Measurements from ENCODE around the gene ANTXRL. TPM values are rescaled to one million over a fixed set of nuclear protein-coding genes. Genes with fewer than 3 reads are reported as not detected.

Gene ANTXRL
- total and polyA plus RNA-seq, 2 experiments from 2014 or later = not detected

GRCh38 chr10:46251857-46252847, 34.6 kb upstream of the ANTXRL start:
- Histone ChIP-seq H3K4me3 (no peak overlapping the region), H3K27me3 (ENCODE audit: insufficient read depth) (no peaks in the 10 kb centered on the region), H3K4me1 (ENCODE audit: insufficient read depth) (no peaks in the 10 kb centered on the region), H3K4me2 (no peak overlapping the region), H3F3A (replicated peaks; ENCODE audit: low read depth) (no peaks in the 10 kb centered on the region), H3K79me2 (replicated peaks; ENCODE audit: insufficient read depth) (no peaks in the 10 kb centered on the region), H3K9me2 (ENCODE audit: insufficient read depth) (no peaks in the 10 kb centered on the region), H3K27ac (ENCODE audit: low read depth) (no peak overlapping the region), H4K20me1 (replicated peaks; ENCODE audit: insufficient read depth) (no peaks in the 10 kb centered on the region), H2AFZ (no peak overlapping the region), H3K36me3 (ENCODE audit: insufficient read depth) (no peaks in the 10 kb centered on the region)
- Mint-ChIP-seq H3K4me1 (peaks cover 3% of the 10 kb centered on the region), H3K27me3 (ENCODE audit: insufficient read depth, low read depth, poor library complexity) (peaks cover 9% of the 10 kb centered on the region), H3K36me3 (ENCODE audit: low read depth) (no peaks in the 10 kb centered on the region), H3K4me3 (no peak overlapping the region), H3K9me3 (no peaks in the 10 kb centered on the region), H3K27ac (no peak overlapping the region)
- ATAC-seq (no peak), DNase-seq (ENCODE audit: low spot score) (no peak)
- TF ChIP-seq ETS1 (IDR thresholded peaks at IDR 0.05) (no peak), POLR2AphosphoS5 (IDR thresholded peaks at IDR 0.05; ENCODE audit: low read depth) (no peak), STAT1 (IDR thresholded peaks at IDR 0.05; ENCODE audit: unreplicated experiment) (no peak), EZH2 (IDR thresholded peaks at IDR 0.05; ENCODE audit: low read depth, unreplicated experiment) (no peak), ZNF114 (CRISPR knock-in tag; IDR thresholded peaks at IDR 0.05) (no peak), NANOG (IDR thresholded peaks at IDR 0.05; ENCODE audit: borderline replicate concordance) (no peak), CREB1 (CRISPR knock-in tag; IDR thresholded peaks at IDR 0.05; ENCODE audit: low read depth) (no peak), ZNF331 (CRISPR knock-in tag; IDR thresholded peaks at IDR 0.05; ENCODE audit: low read depth) (no peak), EZH2phosphoT487 (IDR thresholded peaks at IDR 0.05; ENCODE audit: unreplicated experiment) (no peak), JUNB (IDR thresholded peaks at IDR 0.05; ENCODE audit: unreplicated experiment) (no peak)
- TF ChIP-seq, protein P1, sequence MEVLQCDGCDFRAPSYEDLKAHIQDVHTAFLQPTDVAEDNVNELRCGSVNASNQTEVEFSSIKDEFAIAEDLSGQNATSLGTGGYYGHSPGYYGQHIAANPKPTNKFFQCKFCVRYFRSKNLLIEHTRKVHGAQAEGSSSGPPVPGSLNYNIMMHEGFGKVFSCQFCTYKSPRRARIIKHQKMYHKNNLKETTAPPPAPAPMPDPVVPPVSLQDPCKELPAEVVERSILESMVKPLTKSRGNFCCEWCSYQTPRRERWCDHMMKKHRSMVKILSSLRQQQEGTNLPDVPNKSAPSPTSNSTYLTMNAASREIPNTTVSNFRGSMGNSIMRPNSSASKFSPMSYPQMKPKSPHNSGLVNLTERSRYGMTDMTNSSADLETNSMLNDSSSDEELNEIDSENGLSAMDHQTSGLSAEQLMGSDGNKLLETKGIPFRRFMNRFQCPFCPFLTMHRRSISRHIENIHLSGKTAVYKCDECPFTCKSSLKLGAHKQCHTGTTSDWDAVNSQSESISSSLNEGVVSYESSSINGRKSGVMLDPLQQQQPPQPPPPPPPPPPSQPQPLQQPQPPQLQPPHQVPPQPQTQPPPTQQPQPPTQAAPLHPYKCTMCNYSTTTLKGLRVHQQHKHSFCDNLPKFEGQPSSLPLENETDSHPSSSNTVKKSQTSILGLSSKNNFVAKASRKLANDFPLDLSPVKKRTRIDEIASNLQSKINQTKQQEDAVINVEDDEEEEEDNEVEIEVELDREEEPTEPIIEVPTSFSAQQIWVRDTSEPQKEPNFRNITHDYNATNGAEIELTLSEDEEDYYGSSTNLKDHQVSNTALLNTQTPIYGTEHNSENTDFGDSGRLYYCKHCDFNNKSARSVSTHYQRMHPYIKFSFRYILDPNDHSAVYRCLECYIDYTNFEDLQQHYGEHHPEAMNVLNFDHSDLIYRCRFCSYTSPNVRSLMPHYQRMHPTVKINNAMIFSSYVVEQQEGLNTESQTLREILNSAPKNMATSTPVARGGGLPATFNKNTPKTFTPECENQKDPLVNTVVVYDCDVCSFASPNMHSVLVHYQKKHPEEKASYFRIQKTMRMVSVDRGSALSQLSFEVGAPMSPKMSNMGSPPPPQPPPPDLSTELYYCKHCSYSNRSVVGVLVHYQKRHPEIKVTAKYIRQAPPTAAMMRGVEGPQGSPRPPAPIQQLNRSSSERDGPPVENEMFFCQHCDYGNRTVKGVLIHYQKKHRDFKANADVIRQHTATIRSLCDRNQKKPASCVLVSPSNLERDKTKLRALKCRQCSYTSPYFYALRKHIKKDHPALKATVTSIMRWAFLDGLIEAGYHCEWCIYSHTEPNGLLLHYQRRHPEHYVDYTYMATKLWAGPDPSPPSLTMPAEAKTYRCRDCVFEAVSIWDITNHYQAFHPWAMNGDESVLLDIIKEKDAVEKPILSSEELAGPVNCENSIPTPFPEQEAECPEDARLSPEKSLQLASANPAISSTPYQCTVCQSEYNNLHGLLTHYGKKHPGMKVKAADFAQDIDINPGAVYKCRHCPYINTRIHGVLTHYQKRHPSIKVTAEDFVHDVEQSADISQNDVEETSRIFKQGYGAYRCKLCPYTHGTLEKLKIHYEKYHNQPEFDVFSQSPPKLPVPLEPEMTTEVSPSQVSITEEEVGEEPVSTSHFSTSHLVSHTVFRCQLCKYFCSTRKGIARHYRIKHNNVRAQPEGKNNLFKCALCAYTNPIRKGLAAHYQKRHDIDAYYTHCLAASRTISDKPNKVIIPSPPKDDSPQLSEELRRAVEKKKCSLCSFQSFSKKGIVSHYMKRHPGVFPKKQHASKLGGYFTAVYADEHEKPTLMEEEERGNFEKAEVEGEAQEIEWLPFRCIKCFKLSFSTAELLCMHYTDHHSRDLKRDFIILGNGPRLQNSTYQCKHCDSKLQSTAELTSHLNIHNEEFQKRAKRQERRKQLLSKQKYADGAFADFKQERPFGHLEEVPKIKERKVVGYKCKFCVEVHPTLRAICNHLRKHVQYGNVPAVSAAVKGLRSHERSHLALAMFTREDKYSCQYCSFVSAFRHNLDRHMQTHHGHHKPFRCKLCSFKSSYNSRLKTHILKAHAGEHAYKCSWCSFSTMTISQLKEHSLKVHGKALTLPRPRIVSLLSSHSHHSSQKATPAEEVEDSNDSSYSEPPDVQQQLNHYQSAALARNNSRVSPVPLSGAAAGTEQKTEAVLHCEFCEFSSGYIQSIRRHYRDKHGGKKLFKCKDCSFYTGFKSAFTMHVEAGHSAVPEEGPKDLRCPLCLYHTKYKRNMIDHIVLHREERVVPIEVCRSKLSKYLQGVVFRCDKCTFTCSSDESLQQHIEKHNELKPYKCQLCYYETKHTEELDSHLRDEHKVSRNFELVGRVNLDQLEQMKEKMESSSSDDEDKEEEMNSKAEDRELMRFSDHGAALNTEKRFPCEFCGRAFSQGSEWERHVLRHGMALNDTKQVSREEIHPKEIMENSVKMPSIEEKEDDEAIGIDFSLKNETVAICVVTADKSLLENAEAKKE (CRISPR knock-in tag; IDR thresholded peaks at IDR 0.05) = no peak
- TF ChIP-seq, protein P2, sequence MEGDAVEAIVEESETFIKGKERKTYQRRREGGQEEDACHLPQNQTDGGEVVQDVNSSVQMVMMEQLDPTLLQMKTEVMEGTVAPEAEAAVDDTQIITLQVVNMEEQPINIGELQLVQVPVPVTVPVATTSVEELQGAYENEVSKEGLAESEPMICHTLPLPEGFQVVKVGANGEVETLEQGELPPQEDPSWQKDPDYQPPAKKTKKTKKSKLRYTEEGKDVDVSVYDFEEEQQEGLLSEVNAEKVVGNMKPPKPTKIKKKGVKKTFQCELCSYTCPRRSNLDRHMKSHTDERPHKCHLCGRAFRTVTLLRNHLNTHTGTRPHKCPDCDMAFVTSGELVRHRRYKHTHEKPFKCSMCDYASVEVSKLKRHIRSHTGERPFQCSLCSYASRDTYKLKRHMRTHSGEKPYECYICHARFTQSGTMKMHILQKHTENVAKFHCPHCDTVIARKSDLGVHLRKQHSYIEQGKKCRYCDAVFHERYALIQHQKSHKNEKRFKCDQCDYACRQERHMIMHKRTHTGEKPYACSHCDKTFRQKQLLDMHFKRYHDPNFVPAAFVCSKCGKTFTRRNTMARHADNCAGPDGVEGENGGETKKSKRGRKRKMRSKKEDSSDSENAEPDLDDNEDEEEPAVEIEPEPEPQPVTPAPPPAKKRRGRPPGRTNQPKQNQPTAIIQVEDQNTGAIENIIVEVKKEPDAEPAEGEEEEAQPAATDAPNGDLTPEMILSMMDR (conservative IDR thresholded peaks at IDR 0.05; ENCODE audit: low read depth in 2 of 2) = no peak
- TF ChIP-seq, protein P3, sequence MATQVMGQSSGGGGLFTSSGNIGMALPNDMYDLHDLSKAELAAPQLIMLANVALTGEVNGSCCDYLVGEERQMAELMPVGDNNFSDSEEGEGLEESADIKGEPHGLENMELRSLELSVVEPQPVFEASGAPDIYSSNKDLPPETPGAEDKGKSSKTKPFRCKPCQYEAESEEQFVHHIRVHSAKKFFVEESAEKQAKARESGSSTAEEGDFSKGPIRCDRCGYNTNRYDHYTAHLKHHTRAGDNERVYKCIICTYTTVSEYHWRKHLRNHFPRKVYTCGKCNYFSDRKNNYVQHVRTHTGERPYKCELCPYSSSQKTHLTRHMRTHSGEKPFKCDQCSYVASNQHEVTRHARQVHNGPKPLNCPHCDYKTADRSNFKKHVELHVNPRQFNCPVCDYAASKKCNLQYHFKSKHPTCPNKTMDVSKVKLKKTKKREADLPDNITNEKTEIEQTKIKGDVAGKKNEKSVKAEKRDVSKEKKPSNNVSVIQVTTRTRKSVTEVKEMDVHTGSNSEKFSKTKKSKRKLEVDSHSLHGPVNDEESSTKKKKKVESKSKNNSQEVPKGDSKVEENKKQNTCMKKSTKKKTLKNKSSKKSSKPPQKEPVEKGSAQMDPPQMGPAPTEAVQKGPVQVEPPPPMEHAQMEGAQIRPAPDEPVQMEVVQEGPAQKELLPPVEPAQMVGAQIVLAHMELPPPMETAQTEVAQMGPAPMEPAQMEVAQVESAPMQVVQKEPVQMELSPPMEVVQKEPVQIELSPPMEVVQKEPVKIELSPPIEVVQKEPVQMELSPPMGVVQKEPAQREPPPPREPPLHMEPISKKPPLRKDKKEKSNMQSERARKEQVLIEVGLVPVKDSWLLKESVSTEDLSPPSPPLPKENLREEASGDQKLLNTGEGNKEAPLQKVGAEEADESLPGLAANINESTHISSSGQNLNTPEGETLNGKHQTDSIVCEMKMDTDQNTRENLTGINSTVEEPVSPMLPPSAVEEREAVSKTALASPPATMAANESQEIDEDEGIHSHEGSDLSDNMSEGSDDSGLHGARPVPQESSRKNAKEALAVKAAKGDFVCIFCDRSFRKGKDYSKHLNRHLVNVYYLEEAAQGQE (IDR thresholded peaks at IDR 0.05; ENCODE audit: unreplicated experiment) = no peak

All from GM23338 (cell line).